ENCODE measurements around the gene DOCK3. TPM values are rescaled to one million over a fixed set of nuclear protein-coding genes. Genes with fewer than 3 reads are reported as not detected.

The DOCK3 gene
- total RNA-seq, 1 experiment from 2014 or later = 0.47 TPM

DNA sequence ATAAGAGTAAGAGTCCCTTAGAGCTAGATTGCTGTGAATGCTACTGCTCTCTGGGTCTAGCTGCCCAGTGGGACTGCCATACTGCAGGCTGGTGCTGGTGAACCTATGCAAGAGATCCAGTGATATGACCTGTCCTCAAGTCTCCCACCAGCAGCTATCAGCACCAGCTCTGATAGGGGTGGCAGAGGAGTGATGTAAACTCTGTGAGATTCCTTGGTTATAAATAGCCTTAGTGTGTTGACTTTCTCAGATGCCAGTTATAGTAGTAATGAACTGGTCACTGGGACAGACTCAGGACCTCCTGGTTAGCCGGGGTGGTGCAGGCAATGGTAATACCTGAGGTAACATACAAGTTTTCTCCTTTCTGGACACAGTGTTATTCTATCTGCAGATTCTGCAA, 515.5 kb downstream of the DOCK3 start:
- Histone ChIP-seq H3K4me1 (ENCODE audit: insufficient read depth, low read length, poor library complexity, severe bottlenecking) (no peaks in the 10 kb centered on the region), H3K27me3 (replicated peaks; ENCODE audit: insufficient read depth, low read depth, low read length, poor library complexity) (no peaks in the 10 kb centered on the region), H3K4me3 (ENCODE audit: low read depth, low read length, poor library complexity, severe bottlenecking) (no peak overlapping the region), H3K9me3 (ENCODE audit: low read depth, low read length, poor library complexity, severe bottlenecking) (no peaks in the 10 kb centered on the region), H3K36me3 (ENCODE audit: insufficient read depth, low read length, poor library complexity, severe bottlenecking) (no peaks in the 10 kb centered on the region), H3K27ac (ENCODE audit: low read depth, low read length, poor library complexity, severe bottlenecking) (no peak overlapping the region)
- no TSS peak for BruUV-seq (replicated peaks)
- POLR2A ChIA-PET (ENCODE audit: low non-redundant PET) = no interaction called here
- no peak for DNase-seq (ENCODE audit: low spot score)
- intact Hi-C loops (cut with micrococcal nuclease; ENCODE audit: unreplicated experiment) = no loop called here
- CTCF ChIA-PET = no interaction called here
- TF ChIP-seq EZH2 (IDR thresholded peaks at IDR 0.05; ENCODE audit: borderline replicate concordance, low read depth, low read length, poor library complexity, severe bottlenecking) = no peak
- TF ChIP-seq, protein P1, sequence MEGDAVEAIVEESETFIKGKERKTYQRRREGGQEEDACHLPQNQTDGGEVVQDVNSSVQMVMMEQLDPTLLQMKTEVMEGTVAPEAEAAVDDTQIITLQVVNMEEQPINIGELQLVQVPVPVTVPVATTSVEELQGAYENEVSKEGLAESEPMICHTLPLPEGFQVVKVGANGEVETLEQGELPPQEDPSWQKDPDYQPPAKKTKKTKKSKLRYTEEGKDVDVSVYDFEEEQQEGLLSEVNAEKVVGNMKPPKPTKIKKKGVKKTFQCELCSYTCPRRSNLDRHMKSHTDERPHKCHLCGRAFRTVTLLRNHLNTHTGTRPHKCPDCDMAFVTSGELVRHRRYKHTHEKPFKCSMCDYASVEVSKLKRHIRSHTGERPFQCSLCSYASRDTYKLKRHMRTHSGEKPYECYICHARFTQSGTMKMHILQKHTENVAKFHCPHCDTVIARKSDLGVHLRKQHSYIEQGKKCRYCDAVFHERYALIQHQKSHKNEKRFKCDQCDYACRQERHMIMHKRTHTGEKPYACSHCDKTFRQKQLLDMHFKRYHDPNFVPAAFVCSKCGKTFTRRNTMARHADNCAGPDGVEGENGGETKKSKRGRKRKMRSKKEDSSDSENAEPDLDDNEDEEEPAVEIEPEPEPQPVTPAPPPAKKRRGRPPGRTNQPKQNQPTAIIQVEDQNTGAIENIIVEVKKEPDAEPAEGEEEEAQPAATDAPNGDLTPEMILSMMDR (conservative IDR thresholded peaks at IDR 0.05; ENCODE audit: low read depth, low read length) = no peak

- H3K4me1 ChIP-seq (ENCODE audit: insufficient read depth, low read length, poor library complexity, severe bottlenecking) = no peaks in the 10 kb centered on the region
- CTCF ChIA-PET = no interaction called here
- H3K9me3 ChIP-seq (ENCODE audit: low read depth, low read length, poor library complexity, severe bottlenecking) = no peaks in the 10 kb centered on the region
- H3K36me3 ChIP-seq (ENCODE audit: insufficient read depth, low read length, poor library complexity, severe bottlenecking) = no peaks in the 10 kb centered on the region
- BruUV-seq (replicated peaks) = no TSS peak
- H3K27me3 ChIP-seq (replicated peaks; ENCODE audit: insufficient read depth, low read depth, low read length, poor library complexity) = no peaks in the 10 kb centered on the region
- TF ChIP-seq, protein P1 (conservative IDR thresholded peaks at IDR 0.05; ENCODE audit: low read depth, low read length) = no peak
- TF ChIP-seq EZH2 (IDR thresholded peaks at IDR 0.05; ENCODE audit: borderline replicate concordance, low read depth, low read length, poor library complexity, severe bottlenecking) = no peak
- intact Hi-C loops (cut with micrococcal nuclease; ENCODE audit: unreplicated experiment) = no loop called here
- DNase-seq (ENCODE audit: low spot score) = no peak
- POLR2A ChIA-PET (ENCODE audit: low non-redundant PET) = no interaction called here
- no peak overlapping the region for H3K4me3 ChIP-seq (ENCODE audit: low read depth, low read length, poor library complexity, severe bottlenecking)
- no peak overlapping the region for H3K27ac ChIP-seq (ENCODE audit: low read depth, low read length, poor library complexity, severe bottlenecking)
These were observed 516.1 kb downstream of the DOCK3 start for GRCh38 chr3:51190827-51191226.

GRCh38 chr3:51191768-51192167, 517.0 kb downstream of the DOCK3 start:
- TF ChIP-seq, protein P1 (conservative IDR thresholded peaks at IDR 0.05; ENCODE audit: low read depth, low read length) = no peak
- no peak for TF ChIP-seq EZH2 (IDR thresholded peaks at IDR 0.05; ENCODE audit: borderline replicate concordance, low read depth, low read length, poor library complexity, severe bottlenecking)
- BruUV-seq (replicated peaks) = no TSS peak
- POLR2A ChIA-PET (ENCODE audit: low non-redundant PET) = no interaction called here
- H3K27ac ChIP-seq (ENCODE audit: low read depth, low read length, poor library complexity, severe bottlenecking) = no peak overlapping the region
- CTCF ChIA-PET = no interaction called here
- no peaks in the 10 kb centered on the region for H3K4me1 ChIP-seq (ENCODE audit: insufficient read depth, low read length, poor library complexity, severe bottlenecking)
- H3K9me3 ChIP-seq (ENCODE audit: low read depth, low read length, poor library complexity, severe bottlenecking) = no peaks in the 10 kb centered on the region
- intact Hi-C loops (cut with micrococcal nuclease; ENCODE audit: unreplicated experiment) = no loop called here
- H3K4me3 ChIP-seq (ENCODE audit: low read depth, low read length, poor library complexity, severe bottlenecking) = no peak overlapping the region
- H3K36me3 ChIP-seq (ENCODE audit: insufficient read depth, low read length, poor library complexity, severe bottlenecking) = no peaks in the 10 kb centered on the region
- H3K27me3 ChIP-seq (replicated peaks; ENCODE audit: insufficient read depth, low read depth, low read length, poor library complexity) = no peaks in the 10 kb centered on the region
- DNase-seq (ENCODE audit: low spot score) = no peak
